Cerebellar nuclear complex (tissue), 1 donor: ENCODE data around the gene ADIRF.
"Not testable (repeated sequence)": the region's sequence is repeated elsewhere in the genome, so short reads cannot be mapped to it uniquely, and the experiment has no call there.

Source experiments
- DNase-seq, 2 experiments: peaks; one replicate each; lab custom pipeline; 2025; lab: John Stamatoyannopoulos, UW

Gene ADIRF

GRCh38 chr10:86979296-86979818 lies 11.1 kb downstream of the ADIRF start:
- DNase-seq = no peak

- no peak for DNase-seq
Measured at GRCh38 chr10:86979977-86980448, 11.7 kb downstream of the ADIRF start.

GRCh38 chr10:86981020-86981419 lies 12.7 kb downstream of the ADIRF start:
- DNase-seq = not testable (repeated sequence)

GRCh38 chr10:86981716-86982115 lies 13.4 kb downstream of the ADIRF start:
- DNase-seq = no peak

- DNase-seq = not testable (repeated sequence)
Measured at GRCh38 chr10:86984498-86984897, 16.2 kb downstream of the ADIRF start.

GRCh38 chr10:86988520-86988919 lies 20.2 kb downstream of the ADIRF start:
- DNase-seq = no peak

- DNase-seq = not testable (repeated sequence)
Measured at GRCh38 chr10:86991362-86991761, 23.1 kb downstream of the ADIRF start.

- no peak for DNase-seq
Measured at GRCh38 chr10:86992456-86992855, 24.2 kb downstream of the ADIRF start.

GRCh38 chr10:86992929-86993328 lies 24.6 kb downstream of the ADIRF start:
- no peak for DNase-seq

- DNase-seq = not testable (repeated sequence)
Measured at GRCh38 chr10:86999802-87000403, 31.6 kb downstream of the ADIRF start.

GRCh38 chr10:87000491-87000890 lies 32.2 kb downstream of the ADIRF start:
- DNase-seq = no peak

- DNase-seq = not testable (repeated sequence)
Measured at GRCh38 chr10:87007124-87007523, 38.8 kb downstream of the ADIRF start.

GRCh38 chr10:87007674-87008073 lies 39.4 kb downstream of the ADIRF start:
- not testable (repeated sequence) for DNase-seq

- not testable (repeated sequence) for DNase-seq
Measured at GRCh38 chr10:87008303-87008702, 40.0 kb downstream of the ADIRF start.

- DNase-seq = not testable (repeated sequence)
Measured at GRCh38 chr10:87009134-87009696, 40.9 kb downstream of the ADIRF start.

GRCh38 chr10:87013528-87013927 lies 45.2 kb downstream of the ADIRF start:
- not testable (repeated sequence) for DNase-seq

GRCh38 chr10:87014986-87015716 lies 46.9 kb downstream of the ADIRF start:
- DNase-seq = not testable (repeated sequence)

GRCh38 chr10:87018127-87018526 lies 49.8 kb downstream of the ADIRF start:
- not testable (repeated sequence) for DNase-seq

- not testable (repeated sequence) for DNase-seq
Measured at GRCh38 chr10:87019066-87019465, 50.8 kb downstream of the ADIRF start.

GRCh38 chr10:87019504-87019903 lies 51.2 kb downstream of the ADIRF start:
- not testable (repeated sequence) for DNase-seq

GRCh38 chr10:87020056-87020455 lies 51.8 kb downstream of the ADIRF start, which contains the start of gene FAM25A:
Gene FAM25A, plus strand, starts transcription at chr10:87020294. Its CDS starts 31 bp downstream, at chr10:87020325.
- DNase-seq = not testable (repeated sequence)
